AG09319 (cell line): ENCODE data around the gene CWC27.
"Not testable (repeated sequence)": the region's sequence is repeated elsewhere in the genome, so short reads cannot be mapped to it uniquely, and the experiment has no call there.

Experiments
- DNase-seq: peaks from one replicate; pipeline ENCODE4 v3.0.0-alpha.2; 2010; ENCODE audit warnings: low read depth; ENCODE audit errors: extremely low read depth
- TF ChIP-seq, protein P1 (sequence below): IDR thresholded peaks from 2 replicates; pipeline ENCODE4 v1.5.1; 2011; ENCODE audit warnings: low read depth, mild to moderate bottlenecking, inconsistent platforms, low read length, moderate library complexity

Gene CWC27

DNA sequence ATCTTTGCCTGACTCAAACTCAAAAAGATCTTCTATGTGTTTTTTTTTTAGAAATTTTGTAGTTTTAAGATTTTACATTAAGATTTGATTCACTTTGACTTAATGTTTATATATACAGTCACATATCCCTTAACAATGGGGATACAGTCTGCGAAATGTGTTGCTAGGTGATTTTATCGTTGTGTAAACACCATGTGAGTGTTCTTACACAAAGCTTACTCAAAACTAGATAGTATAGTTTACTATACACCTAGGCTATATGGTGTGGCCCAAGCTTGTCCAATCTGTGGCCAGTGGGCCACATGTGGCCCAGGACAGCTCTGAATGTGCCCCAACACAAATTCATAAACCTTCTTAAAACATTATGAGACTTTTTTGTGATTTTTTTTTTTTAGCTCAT is 131.9 kb downstream of the CWC27 start:
- TF ChIP-seq, protein P1, sequence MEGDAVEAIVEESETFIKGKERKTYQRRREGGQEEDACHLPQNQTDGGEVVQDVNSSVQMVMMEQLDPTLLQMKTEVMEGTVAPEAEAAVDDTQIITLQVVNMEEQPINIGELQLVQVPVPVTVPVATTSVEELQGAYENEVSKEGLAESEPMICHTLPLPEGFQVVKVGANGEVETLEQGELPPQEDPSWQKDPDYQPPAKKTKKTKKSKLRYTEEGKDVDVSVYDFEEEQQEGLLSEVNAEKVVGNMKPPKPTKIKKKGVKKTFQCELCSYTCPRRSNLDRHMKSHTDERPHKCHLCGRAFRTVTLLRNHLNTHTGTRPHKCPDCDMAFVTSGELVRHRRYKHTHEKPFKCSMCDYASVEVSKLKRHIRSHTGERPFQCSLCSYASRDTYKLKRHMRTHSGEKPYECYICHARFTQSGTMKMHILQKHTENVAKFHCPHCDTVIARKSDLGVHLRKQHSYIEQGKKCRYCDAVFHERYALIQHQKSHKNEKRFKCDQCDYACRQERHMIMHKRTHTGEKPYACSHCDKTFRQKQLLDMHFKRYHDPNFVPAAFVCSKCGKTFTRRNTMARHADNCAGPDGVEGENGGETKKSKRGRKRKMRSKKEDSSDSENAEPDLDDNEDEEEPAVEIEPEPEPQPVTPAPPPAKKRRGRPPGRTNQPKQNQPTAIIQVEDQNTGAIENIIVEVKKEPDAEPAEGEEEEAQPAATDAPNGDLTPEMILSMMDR = no peak
- DNase-seq = no peak

DNA sequence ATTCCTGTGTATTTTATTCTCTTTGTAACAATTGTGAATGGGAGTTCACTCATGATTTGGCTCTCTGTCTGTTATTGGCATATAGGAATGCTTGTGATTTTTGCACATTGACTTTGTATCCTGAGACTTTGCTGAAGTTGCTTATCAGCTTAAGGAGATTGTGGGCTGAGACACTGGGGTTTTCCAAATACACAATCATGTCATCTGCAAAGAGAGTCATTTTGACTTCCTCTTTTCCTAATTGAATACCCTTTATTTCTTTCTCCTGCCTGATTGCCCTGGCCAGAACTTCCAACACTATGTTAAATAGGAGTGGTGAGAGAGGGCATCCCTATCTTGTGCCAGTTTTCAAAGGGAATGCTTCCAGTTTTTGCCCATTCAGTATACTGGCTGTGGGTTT is 138.7 kb downstream of the CWC27 start:
- DNase-seq = not testable (repeated sequence)

DNA sequence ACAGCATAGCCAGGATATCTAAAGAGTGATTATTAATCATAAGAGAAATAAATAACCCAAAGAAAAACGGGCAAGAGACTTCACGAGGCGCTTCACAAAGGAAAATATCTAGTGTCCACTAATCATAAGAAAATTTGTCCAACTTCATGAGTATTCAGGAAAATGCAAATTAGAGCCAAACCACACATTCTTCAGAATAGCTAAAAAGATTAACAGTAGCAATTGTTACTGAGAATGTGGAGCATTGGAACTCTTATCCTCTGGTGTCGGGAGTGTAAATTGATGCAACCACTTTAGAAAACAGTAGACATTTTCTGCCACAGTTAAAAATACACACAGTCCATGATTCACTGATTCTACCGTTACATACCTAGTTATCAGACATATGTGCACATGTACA is 145.7 kb downstream of the CWC27 start:
- no peak for DNase-seq
- TF ChIP-seq, protein P1 = no peak

DNA sequence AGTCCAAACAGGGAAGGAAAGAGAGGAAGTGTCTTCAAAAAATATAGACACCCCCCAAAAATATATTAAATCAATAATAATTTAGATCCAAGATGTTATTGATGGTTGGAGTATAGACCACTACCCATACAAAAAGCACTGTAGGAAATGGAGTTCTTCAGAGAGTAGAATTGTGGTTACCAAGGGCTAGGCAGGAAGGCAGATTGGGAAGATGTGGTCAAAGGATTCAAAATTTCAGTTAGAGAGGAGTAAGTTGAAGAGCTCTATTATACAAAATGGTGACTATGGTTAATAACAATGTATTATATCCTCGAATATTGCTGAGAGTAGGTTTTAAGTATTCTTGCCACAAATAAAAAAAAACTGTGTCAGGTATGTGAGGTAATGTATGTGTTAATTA is 149.4 kb downstream of the CWC27 start:
- no peak for DNase-seq
- TF ChIP-seq, protein P1 = no peak

DNA sequence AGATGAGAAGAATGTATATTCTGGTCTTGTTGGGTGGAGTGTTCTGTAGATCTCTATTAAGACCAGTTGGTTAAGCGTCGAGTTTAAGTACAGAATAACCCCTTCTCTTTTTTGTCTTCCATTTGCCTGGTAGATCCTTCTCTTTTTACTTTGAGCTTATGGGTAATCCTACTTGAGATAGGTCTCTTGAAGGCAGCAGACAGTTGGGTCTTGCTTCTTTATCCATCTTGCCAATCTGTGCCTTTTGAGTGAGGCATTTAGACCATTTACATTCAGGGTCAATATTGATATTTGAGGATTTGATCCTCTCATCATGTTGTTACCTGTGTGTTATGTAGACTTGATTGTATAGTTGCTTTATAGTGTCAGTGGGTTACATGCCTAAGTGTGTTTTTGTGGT is 152.7 kb downstream of the CWC27 start:
- DNase-seq = no peak
- TF ChIP-seq, protein P1 = no peak

DNA sequence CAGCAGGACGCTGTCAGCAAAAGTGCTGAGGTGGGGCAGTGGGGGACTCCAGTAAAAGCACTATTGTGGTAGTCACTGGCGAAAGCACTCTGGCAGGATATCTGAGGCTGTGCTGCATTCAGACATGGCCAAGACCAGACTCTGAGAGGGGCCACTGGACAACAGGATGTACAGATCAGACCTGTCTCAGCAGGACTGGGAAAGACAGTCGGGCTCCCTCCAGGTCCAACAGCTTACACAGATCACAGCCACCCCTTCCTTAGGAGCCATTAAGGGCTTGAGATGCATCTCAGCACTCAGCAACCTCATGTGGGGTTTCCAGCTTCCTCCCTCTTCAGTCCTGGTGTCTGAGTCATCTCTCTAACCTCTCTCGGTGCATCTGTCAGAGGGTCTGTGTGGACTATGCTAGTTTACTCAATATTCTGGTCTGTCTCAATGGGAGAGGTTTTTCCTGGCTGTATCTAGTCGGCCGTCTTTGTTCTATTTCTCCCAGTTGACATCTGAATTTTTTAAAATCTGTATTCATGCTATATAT is 154.5 kb downstream of the CWC27 start:
- DNase-seq = no peak
- TF ChIP-seq, protein P1 = no peak

DNA sequence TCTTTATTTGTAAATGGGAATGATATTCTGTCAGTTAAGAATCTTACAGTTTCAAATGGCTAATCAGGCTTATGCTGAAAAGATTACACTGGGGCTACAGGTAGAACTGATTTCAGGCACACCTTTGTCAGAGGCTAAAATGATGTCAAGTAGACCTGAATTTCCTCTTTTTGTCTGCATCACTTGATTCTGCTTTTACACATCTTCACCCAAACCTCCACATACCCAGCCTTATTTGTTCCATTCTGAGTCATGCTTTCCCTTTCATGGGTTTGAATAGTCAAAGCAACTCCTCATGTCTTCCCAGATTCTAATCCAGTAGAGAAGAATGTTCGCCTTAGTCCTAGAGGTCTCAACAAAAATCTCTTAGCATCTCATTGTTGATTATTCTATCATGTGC is 156.4 kb downstream of the CWC27 start:
- DNase-seq = no peak
- TF ChIP-seq, protein P1 = no peak

DNA sequence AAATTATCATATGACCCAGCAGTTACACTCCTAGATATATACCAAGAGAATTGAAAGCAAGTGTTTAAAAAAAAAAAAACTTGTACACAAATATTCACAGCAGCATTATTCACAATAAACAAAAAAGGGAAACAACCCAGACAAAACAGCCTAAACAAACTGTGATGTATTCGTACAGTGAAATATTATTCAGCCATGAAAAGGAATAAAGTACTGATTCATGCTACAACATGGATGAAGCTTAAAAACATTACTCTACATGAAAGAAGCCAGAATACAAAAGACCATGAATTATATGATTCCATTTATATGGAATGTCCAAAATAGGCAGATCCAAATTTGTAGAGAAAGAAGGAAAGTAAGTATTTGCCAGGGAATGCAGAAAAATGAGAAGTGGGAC is 161.1 kb downstream of the CWC27 start:
- TF ChIP-seq, protein P1 = no peak
- no peak for DNase-seq
